ENCODE measurements around the gene TK1.

The TK1 gene

GRCh38 chr17:78134899-78135385, 51.9 kb downstream of the TK1 start:
- DNase-seq (ENCODE audit: low read depth): no peak
- TF ChIP-seq MYC (IDR thresholded peaks at IDR 0.05; ENCODE audit: low read depth, low read length): no peak
- TF ChIP-seq MAX (IDR thresholded peaks at IDR 0.05; ENCODE audit: low read depth, low read length): no peak
- no peak for TF ChIP-seq POLR2A (IDR thresholded peaks at IDR 0.05; ENCODE audit: extremely low read depth, insufficient read length)
- TF ChIP-seq CTCF (IDR thresholded peaks at IDR 0.05; ENCODE audit: low read depth, low read length): no peak
- no peak overlapping the region for H3K4me3 ChIP-seq (ENCODE audit: low read depth, low read length)

DNA sequence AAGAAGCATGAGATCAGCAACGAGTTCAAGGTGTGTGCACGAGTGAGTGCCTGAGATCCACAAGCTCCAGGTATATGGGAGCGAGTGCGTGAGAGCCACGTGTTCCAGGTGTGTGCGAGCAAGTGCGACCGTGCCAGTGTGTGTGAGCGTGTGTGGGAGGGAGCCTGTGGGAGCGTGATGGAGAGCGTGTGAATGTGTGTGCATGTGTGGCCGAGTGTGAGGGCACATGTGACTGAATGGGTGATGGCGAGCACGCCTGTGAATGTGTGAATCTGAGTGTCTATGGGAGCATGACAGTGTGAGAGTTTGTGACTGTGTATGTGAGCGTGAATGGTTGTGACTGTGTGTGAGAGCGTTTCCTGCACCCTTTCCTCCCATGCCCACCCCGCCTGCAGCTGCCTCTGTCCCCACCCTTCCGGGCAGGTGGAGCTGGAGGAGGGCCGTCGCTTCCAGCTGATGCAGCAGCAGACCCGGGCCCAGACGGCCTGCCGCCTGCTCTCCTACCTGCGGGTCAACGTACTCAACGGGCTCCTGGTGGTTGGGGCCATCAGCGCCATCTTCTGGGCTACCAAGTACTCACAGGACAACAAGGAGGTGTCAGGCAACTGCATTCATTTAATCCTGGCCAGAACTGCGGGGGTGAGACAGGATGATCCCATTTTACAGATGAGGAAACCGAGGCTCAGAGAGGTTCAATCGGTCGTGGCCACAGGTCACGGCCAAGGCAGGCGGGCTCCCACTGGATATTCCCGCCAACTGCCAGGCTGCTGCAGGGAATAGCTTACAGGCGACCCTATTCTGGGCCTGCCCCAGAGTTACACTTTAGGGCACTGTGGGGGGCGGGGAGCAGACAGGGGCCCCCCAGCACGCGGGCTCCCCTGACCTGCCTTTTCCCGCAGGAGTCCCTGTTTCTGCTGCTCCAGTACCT, 52.6 kb downstream of the TK1 start:
- DNase-seq (ENCODE audit: low read depth): peak; percentile 79
- no peak overlapping the region for H3K4me3 ChIP-seq (ENCODE audit: low read depth, low read length)
- 0 out of 2 replicates have a peak, but pooled peaks have one; percentile 18 for TF ChIP-seq MAX (IDR thresholded peaks at IDR 0.05; ENCODE audit: low read depth, low read length)
- no peak for TF ChIP-seq MYC (IDR thresholded peaks at IDR 0.05; ENCODE audit: low read depth, low read length)
- peak; percentile 67 for TF ChIP-seq CTCF (IDR thresholded peaks at IDR 0.05; ENCODE audit: low read depth, low read length)

GRCh38 chr17:78133179-78133951, 53.5 kb downstream of the TK1 start:
- H3K4me3 ChIP-seq (ENCODE audit: low read depth, low read length): no peak overlapping the region
- no peak for DNase-seq (ENCODE audit: low read depth)
- TF ChIP-seq MAX (IDR thresholded peaks at IDR 0.05; ENCODE audit: low read depth, low read length) (no peak), CTCF (IDR thresholded peaks at IDR 0.05; ENCODE audit: low read depth, low read length) (no peak), MYC (IDR thresholded peaks at IDR 0.05; ENCODE audit: low read depth, low read length) (no peak), POLR2A (IDR thresholded peaks at IDR 0.05; ENCODE audit: extremely low read depth, insufficient read length) (no peak)

GRCh38 chr17:78132767-78133178, 54.1 kb downstream of the TK1 start:
- TF ChIP-seq CTCF (IDR thresholded peaks at IDR 0.05; ENCODE audit: low read depth, low read length) (no peak), MAX (IDR thresholded peaks at IDR 0.05; ENCODE audit: low read depth, low read length) (no peak)
- H3K4me3 ChIP-seq (ENCODE audit: low read depth, low read length): no peak overlapping the region
- no peak for DNase-seq (ENCODE audit: low read depth)

DNA sequence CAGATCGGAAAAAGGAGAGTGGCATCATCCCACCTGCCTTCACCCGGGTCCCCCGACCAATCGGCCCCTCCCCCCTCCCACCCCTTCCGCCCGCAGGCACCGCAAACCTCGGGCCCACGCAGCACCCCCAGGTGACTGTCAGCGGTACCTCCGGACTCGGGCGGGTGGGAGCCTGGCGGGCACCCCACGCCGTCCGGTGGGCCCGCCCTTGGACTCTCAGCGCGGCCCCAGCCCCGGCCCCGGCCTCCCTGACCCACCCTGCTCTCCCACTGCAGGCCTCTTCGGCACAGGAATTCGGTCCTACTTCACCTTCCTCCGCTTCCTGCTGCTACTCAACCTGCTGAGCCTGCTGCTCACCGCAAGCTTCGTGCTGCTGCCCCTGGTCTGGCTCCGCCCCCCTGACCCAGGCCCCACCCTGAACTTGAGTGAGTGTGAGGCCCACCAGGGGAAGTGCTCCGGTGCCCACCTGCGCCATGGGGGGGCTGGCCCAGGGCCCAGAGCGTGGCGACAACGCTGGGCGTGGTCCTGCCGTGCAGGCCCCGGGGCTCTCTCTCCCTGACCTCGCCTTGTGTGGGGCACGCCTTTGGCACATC, 54.7 kb downstream of the TK1 start:
- TF ChIP-seq MAX (IDR thresholded peaks at IDR 0.05; ENCODE audit: low read depth, low read length) (no peak), POLR2A (IDR thresholded peaks at IDR 0.05; ENCODE audit: extremely low read depth, insufficient read length) (no peak), MYC (IDR thresholded peaks at IDR 0.05; ENCODE audit: low read depth, low read length) (no peak), CTCF (IDR thresholded peaks at IDR 0.05; ENCODE audit: low read depth, low read length) (no peak)
- DNase-seq (ENCODE audit: low read depth): no peak
- H3K4me3 ChIP-seq (ENCODE audit: low read depth, low read length): no peak overlapping the region

Data from NB4 (cell line).